ENCODE data around the gene OR1A1. TPM values are rescaled to one million over a fixed set of nuclear protein-coding genes. Genes with fewer than 3 reads are reported as not detected.
"Not testable (repeated sequence)": the region's sequence is repeated elsewhere in the genome, so short reads cannot be mapped to it uniquely, and the experiment has no call there.

The OR1A1 gene, protein sequence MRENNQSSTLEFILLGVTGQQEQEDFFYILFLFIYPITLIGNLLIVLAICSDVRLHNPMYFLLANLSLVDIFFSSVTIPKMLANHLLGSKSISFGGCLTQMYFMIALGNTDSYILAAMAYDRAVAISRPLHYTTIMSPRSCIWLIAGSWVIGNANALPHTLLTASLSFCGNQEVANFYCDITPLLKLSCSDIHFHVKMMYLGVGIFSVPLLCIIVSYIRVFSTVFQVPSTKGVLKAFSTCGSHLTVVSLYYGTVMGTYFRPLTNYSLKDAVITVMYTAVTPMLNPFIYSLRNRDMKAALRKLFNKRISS
- not detected in 2 replicates for total RNA-seq (2014; rRNA removed; shearing (Covaris generic); ENCODE audit: low replicate concordance)

DNA sequence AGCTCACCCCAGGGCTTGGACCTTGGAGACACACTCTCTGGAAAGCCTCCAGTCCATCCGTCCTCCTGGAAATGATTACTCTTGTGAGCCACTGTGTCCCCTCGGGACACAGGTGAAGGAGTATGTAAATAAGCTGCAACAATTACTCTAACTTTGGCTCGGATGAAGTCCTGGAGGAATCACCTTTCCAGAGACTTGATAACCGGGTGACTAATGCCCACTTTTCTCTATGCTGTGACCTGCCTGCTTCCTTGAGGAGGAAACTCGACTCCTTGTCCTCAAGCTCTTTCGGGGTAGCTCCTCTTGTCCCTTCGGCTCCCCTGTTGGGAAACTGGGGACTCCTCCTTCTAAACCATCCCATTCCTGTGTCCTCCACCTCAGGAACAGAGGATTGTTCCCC, at the start of gene OR1A1:
OR1A1 (plus strand) TSS at position 301 of the 400 bp plus-strand sequence. CDS start 7,954 bp downstream, outside the sequence.
- no peak within 1 kb of the TSS for H3K9ac ChIP-seq (ENCODE audit: low read length)
- no peaks in the 10 kb centered on the region for H3K79me2 ChIP-seq (ENCODE audit: low read length)
- H3K9me3 ChIP-seq (ENCODE audit: low read length): no peaks in the 10 kb centered on the region
- no peak for DNase-seq
- no peaks in the 10 kb centered on the region for H3K27me3 ChIP-seq (ENCODE audit: low read length)
- no peaks in the 10 kb centered on the region for H3K36me3 ChIP-seq (ENCODE audit: insufficient read depth, low read length)
- no peak within 1 kb of the TSS for H3K27ac ChIP-seq (ENCODE audit: low read length)
- no peaks in the 10 kb centered on the region for H4K20me1 ChIP-seq (ENCODE audit: insufficient read depth, low read depth, low read length)
- no peak within 1 kb of the TSS for H3K4me2 ChIP-seq (ENCODE audit: low read depth, low read length, poor library complexity, severe bottlenecking)
- no peak within 1 kb of the TSS for H2AFZ ChIP-seq (ENCODE audit: low read length)
- no peaks in the 10 kb centered on the region for H3K4me1 ChIP-seq (ENCODE audit: low read length)
- H3K4me3 ChIP-seq (ENCODE audit: low read length): no peak within 1 kb of the TSS
- H3K9me2 ChIP-seq (replicated peaks; ENCODE audit: insufficient read depth, low read length): no peaks in the 10 kb centered on the region

DNA sequence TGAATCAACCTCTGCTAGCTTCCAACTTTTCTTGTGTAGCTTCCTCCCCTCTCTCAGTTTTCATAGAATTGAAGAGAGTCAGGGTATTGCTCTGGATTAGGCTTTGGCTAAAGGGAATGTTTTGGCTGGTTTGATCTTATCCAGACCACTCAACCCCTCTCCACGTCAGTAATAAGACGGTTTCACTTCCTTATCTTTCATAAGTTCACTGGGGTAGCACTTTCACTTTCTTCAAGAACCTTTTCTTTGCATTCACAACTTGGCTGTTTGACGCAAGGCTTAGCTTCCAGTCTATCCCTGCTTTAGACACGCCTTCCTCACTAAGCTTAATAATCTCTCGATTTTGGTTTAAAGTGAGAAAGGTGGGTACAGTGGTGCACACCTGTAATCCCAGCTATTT, 39.9 kb upstream of the OR1A1 start:
- no peaks in the 10 kb centered on the region for H3K79me2 ChIP-seq (ENCODE audit: low read length)
- 0 out of 2 replicates have a peak, but pooled peaks cover 2% of the 10 kb centered on the region for H3K4me1 ChIP-seq (ENCODE audit: low read length)
- no peaks in the 10 kb centered on the region for H3K9me2 ChIP-seq (replicated peaks; ENCODE audit: insufficient read depth, low read length)
- no peaks in the 10 kb centered on the region for H4K20me1 ChIP-seq (ENCODE audit: insufficient read depth, low read depth, low read length)
- H3K4me3 ChIP-seq (ENCODE audit: low read length): no peak overlapping the region
- H3K9ac ChIP-seq (ENCODE audit: low read length): no peak overlapping the region
- no peak overlapping the region for H2AFZ ChIP-seq (ENCODE audit: low read length)
- H3K9me3 ChIP-seq (ENCODE audit: low read length): no peaks in the 10 kb centered on the region
- H3K4me2 ChIP-seq (ENCODE audit: low read depth, low read length, poor library complexity, severe bottlenecking): peak overlapping the region; percentile 14
- no peaks in the 10 kb centered on the region for H3K27me3 ChIP-seq (ENCODE audit: low read length)
- no peak overlapping the region for H3K27ac ChIP-seq (ENCODE audit: low read length)
- peak; percentile 54 for DNase-seq
- H3K36me3 ChIP-seq (ENCODE audit: insufficient read depth, low read length): no peaks in the 10 kb centered on the region

DNA sequence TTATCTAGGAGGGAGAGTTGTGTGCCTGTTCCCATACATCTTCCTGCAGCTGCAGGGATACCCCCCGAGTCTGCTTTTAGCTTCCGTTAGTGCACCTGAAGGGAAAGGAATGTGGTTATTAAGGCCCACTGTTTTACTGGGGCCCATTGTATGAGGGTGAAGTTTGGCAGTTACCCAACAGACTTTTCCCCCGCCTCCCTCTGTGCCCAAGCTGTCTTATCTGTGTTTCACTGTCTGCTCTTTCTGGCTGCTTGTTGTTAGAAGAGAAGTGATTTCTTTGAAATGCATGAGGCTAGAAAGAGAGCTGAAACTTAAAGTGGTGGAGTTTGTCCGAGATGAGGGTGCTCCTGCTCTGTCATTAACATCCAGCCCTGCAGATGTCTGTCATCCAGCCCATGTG, 17.5 kb upstream of the OR1A1 start:
- DNase-seq: no peak
- no peaks in the 10 kb centered on the region for H3K4me1 ChIP-seq (ENCODE audit: low read length)
- no peaks in the 10 kb centered on the region for H3K9me3 ChIP-seq (ENCODE audit: low read length)
- no peak overlapping the region for H2AFZ ChIP-seq (ENCODE audit: low read length)
- no peaks in the 10 kb centered on the region for H3K79me2 ChIP-seq (ENCODE audit: low read length)
- no peak overlapping the region for H3K4me3 ChIP-seq (ENCODE audit: low read length)
- no peaks in the 10 kb centered on the region for H3K36me3 ChIP-seq (ENCODE audit: insufficient read depth, low read length)
- no peaks in the 10 kb centered on the region for H4K20me1 ChIP-seq (ENCODE audit: insufficient read depth, low read depth, low read length)
- no peaks in the 10 kb centered on the region for H3K9me2 ChIP-seq (replicated peaks; ENCODE audit: insufficient read depth, low read length)
- no peak overlapping the region for H3K27ac ChIP-seq (ENCODE audit: low read length)
- H3K9ac ChIP-seq (ENCODE audit: low read length): no peak overlapping the region
- H3K4me2 ChIP-seq (ENCODE audit: low read depth, low read length, poor library complexity, severe bottlenecking): no peak overlapping the region
- no peaks in the 10 kb centered on the region for H3K27me3 ChIP-seq (ENCODE audit: low read length)

DNA sequence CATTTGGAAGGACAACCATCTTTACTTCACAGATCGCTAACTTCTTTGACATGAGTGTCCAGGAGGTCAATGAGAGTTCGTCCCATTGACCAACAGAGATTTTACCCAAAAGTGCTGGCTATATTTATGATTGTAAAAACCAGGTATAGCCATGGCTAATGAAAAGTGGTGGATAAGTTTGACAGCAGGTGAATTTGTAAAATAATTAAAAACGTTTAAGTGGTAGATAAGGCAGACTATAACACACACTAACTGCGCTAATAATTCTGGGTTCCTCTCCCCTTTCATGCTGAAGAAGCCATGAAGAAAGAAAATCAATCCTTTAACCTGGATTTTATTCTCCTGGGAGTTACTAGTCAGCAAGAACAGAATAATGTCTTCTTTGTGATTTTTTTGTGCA, 10.2 kb upstream of the OR1A1 start, which contains the start of gene OR1A2:
OR1A2 (plus strand) TSS at position 301 of the 400 bp plus-strand sequence; CDS start at position 301, 0 bp downstream.
- Histone ChIP-seq H3K79me2 (ENCODE audit: low read length) (no peaks in the 10 kb centered on the region), H3K9me3 (ENCODE audit: low read length) (no peaks in the 10 kb centered on the region), H3K36me3 (ENCODE audit: insufficient read depth, low read length) (no peaks in the 10 kb centered on the region), H3K4me2 (ENCODE audit: low read depth, low read length, poor library complexity, severe bottlenecking) (no peak within 1 kb of the TSS), H2AFZ (ENCODE audit: low read length) (no peak within 1 kb of the TSS), H3K4me3 (ENCODE audit: low read length) (no peak within 1 kb of the TSS), H3K27ac (ENCODE audit: low read length) (no peak within 1 kb of the TSS), H3K9me2 (replicated peaks; ENCODE audit: insufficient read depth, low read length) (no peaks in the 10 kb centered on the region), H4K20me1 (ENCODE audit: insufficient read depth, low read depth, low read length) (no peaks in the 10 kb centered on the region), H3K27me3 (ENCODE audit: low read length) (no peaks in the 10 kb centered on the region), H3K4me1 (ENCODE audit: low read length) (no peaks in the 10 kb centered on the region), H3K9ac (ENCODE audit: low read length) (no peak within 1 kb of the TSS)
- no peak for DNase-seq

DNA sequence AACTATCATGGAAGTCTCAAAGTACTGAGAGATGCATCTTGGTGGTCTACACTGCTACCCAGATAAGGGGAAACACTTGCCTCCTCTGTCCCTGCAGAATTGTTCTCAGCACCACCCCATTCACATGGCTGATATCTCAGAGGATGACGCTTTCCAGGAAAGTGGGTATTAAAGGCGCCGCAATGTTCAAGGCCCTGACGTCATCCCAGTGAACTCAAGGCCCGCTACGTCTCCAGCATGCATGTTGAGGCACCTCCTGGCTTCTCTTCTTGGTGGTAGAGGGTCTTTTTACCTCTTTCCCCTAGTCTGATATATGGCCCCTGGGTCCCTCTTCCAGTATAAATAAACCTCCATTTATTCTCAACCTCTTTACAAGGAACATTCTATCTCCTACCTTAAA, 1.0 kb downstream of the OR1A1 start:
- no peaks in the 10 kb centered on the region for H3K9me2 ChIP-seq (replicated peaks; ENCODE audit: insufficient read depth, low read length)
- H3K9me3 ChIP-seq (ENCODE audit: low read length): no peaks in the 10 kb centered on the region
- H2AFZ ChIP-seq (ENCODE audit: low read length): no peak overlapping the region
- no peaks in the 10 kb centered on the region for H4K20me1 ChIP-seq (ENCODE audit: insufficient read depth, low read depth, low read length)
- no peaks in the 10 kb centered on the region for H3K36me3 ChIP-seq (ENCODE audit: insufficient read depth, low read length)
- no peak overlapping the region for H3K9ac ChIP-seq (ENCODE audit: low read length)
- no peaks in the 10 kb centered on the region for H3K79me2 ChIP-seq (ENCODE audit: low read length)
- H3K4me1 ChIP-seq (ENCODE audit: low read length): no peaks in the 10 kb centered on the region
- no peaks in the 10 kb centered on the region for H3K27me3 ChIP-seq (ENCODE audit: low read length)
- H3K4me2 ChIP-seq (ENCODE audit: low read depth, low read length, poor library complexity, severe bottlenecking): no peak overlapping the region
- DNase-seq: no peak
- H3K27ac ChIP-seq (ENCODE audit: low read length): no peak overlapping the region
- no peak overlapping the region for H3K4me3 ChIP-seq (ENCODE audit: low read length)

DNA sequence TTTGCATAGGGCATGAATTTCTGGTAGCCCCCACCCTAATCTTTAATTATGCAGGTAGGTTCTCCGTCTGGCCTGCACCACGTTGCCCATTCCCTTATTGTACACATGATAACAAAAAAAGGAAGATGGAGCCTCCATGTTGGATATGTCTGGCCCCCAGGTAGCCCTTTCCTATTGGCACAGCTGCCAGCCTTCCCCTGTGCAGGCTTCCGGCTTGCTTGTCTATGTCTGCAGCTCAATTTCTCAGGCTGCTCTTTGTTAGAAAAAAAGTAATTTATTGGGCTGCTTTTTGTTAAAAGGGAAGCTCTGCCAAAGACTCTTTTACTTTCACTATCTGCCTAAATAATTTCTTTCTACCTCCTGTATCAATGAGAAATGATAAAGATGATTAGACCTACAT, 5.5 kb downstream of the OR1A1 start:
- Histone ChIP-seq H3K4me1 (ENCODE audit: low read length) (no peaks in the 10 kb centered on the region), H3K36me3 (ENCODE audit: insufficient read depth, low read length) (no peaks in the 10 kb centered on the region), H3K9me3 (ENCODE audit: low read length) (no peaks in the 10 kb centered on the region)

DNA sequence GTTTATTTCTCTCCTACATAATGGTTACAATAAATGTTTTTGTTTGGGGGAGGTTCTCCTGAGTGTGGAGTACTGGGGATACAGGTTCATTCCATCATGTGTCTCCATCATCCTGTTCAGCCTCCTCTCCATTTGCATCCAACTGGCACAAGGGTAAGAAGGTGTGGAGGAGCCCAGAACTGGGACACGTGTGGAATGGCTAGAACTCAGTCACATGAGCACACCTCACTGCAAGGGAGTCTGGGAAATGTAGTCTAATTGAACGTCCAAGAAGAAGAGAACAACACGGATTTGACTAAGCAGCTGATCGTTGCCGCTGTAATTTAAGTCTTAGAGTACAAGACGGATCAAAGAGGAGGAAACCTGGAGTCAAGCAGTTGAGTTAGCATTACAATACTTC, 6.1 kb downstream of the OR1A1 start:
- Histone ChIP-seq H3K4me2 (ENCODE audit: low read depth, low read length, poor library complexity, severe bottlenecking) (no peak overlapping the region), H3K27ac (ENCODE audit: low read length) (no peak overlapping the region), H3K9me3 (ENCODE audit: low read length) (no peaks in the 10 kb centered on the region), H3K36me3 (ENCODE audit: insufficient read depth, low read length) (no peaks in the 10 kb centered on the region), H2AFZ (ENCODE audit: low read length) (no peak overlapping the region), H3K9me2 (replicated peaks; ENCODE audit: insufficient read depth, low read length) (no peaks in the 10 kb centered on the region), H4K20me1 (ENCODE audit: insufficient read depth, low read depth, low read length) (no peaks in the 10 kb centered on the region), H3K9ac (ENCODE audit: low read length) (no peak overlapping the region), H3K27me3 (ENCODE audit: low read length) (no peaks in the 10 kb centered on the region), H3K4me3 (ENCODE audit: low read length) (no peak overlapping the region), H3K79me2 (ENCODE audit: low read length) (no peaks in the 10 kb centered on the region), H3K4me1 (ENCODE audit: low read length) (no peaks in the 10 kb centered on the region)
- no peak for DNase-seq

More for the DNA sequence above, 5.5 kb downstream of the OR1A1 start:
- Histone ChIP-seq H2AFZ (ENCODE audit: low read length) (no peak overlapping the region), H3K27me3 (ENCODE audit: low read length) (no peaks in the 10 kb centered on the region), H4K20me1 (ENCODE audit: insufficient read depth, low read depth, low read length) (no peaks in the 10 kb centered on the region), H3K4me2 (ENCODE audit: low read depth, low read length, poor library complexity, severe bottlenecking) (no peak overlapping the region), H3K9me2 (replicated peaks; ENCODE audit: insufficient read depth, low read length) (no peaks in the 10 kb centered on the region), H3K4me3 (ENCODE audit: low read length) (no peak overlapping the region), H3K27ac (ENCODE audit: low read length) (no peak overlapping the region), H3K9ac (ENCODE audit: low read length) (no peak overlapping the region), H3K79me2 (ENCODE audit: low read length) (no peaks in the 10 kb centered on the region)
- DNase-seq: no peak

DNA sequence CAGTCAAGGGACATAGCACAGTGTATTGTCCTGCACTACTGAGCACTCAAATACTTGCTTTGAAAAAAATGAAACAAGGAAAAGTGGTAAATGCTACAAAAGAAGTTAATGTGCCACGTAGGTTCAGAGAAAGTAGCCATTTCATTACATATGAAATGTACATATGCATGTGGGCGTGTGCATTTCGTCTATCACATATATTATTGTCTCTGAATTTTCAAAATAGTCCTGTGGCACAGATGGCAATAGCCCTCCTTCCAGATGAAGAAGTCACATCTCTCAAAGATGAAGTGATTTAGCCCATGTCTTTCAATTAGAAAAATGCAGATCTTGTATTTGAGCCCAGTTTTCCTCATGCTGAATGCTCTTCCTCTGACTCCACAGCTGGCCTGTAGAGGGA, 12.5 kb downstream of the OR1A1 start:
- not testable (repeated sequence) for H3K4me3 ChIP-seq (ENCODE audit: low read length); H3K79me2 ChIP-seq (ENCODE audit: low read length); H3K9me3 ChIP-seq (ENCODE audit: low read length); H3K9me2 ChIP-seq (replicated peaks; ENCODE audit: insufficient read depth, low read length); H3K36me3 ChIP-seq (ENCODE audit: insufficient read depth, low read length); DNase-seq; H3K9ac ChIP-seq (ENCODE audit: low read length); H3K27me3 ChIP-seq (ENCODE audit: low read length); H4K20me1 ChIP-seq (ENCODE audit: insufficient read depth, low read depth, low read length); H2AFZ ChIP-seq (ENCODE audit: low read length)
- H3K4me1 ChIP-seq (ENCODE audit: low read length): peaks cover 36% of the 10 kb centered on the region
- peak overlapping the region; percentile 51 for H3K4me2 ChIP-seq (ENCODE audit: low read depth, low read length, poor library complexity, severe bottlenecking)
- peak overlapping the region; percentile 28; the same call in 1 of the 2 replicates for H3K27ac ChIP-seq (ENCODE audit: low read length)

All from Karpas-422 (cell line).